ENCODE results near the gene ARHGAP28. TPM values are rescaled to one million over a fixed set of nuclear protein-coding genes. Genes with fewer than 3 reads are reported as not detected.

Gene ARHGAP28
- total RNA-seq, 1 donor from 2014 or later, result 2.2 TPM

DNA sequence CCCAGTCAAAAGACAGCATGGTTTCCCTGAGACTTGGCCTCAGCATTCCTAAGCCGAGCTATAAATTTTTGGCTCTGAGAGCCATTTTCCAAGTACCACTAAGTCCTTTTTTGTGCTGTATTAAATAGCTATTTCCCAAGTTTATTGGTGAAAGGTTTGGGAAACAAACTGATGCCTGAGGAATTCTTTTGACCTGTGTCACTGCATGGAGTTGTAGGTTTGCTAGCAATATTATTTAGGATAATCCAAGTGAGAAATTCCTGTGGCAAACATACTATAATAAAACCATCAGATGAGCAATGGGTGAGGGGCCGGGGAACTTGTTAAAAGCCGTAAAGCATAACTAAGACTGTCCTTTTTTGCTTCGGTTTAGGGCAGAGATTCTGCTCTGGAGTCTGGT, 28.4 kb downstream of the ARHGAP28 start:
- DNase-seq (ENCODE audit: low read depth), result no peak
- TF ChIP-seq, protein P1, sequence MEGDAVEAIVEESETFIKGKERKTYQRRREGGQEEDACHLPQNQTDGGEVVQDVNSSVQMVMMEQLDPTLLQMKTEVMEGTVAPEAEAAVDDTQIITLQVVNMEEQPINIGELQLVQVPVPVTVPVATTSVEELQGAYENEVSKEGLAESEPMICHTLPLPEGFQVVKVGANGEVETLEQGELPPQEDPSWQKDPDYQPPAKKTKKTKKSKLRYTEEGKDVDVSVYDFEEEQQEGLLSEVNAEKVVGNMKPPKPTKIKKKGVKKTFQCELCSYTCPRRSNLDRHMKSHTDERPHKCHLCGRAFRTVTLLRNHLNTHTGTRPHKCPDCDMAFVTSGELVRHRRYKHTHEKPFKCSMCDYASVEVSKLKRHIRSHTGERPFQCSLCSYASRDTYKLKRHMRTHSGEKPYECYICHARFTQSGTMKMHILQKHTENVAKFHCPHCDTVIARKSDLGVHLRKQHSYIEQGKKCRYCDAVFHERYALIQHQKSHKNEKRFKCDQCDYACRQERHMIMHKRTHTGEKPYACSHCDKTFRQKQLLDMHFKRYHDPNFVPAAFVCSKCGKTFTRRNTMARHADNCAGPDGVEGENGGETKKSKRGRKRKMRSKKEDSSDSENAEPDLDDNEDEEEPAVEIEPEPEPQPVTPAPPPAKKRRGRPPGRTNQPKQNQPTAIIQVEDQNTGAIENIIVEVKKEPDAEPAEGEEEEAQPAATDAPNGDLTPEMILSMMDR (conservative IDR thresholded peaks at IDR 0.05; ENCODE audit: low read depth, low read length), result no peak
- no peak overlapping the region for H3K4me3 ChIP-seq (ENCODE audit: low read depth, low read length)

DNA sequence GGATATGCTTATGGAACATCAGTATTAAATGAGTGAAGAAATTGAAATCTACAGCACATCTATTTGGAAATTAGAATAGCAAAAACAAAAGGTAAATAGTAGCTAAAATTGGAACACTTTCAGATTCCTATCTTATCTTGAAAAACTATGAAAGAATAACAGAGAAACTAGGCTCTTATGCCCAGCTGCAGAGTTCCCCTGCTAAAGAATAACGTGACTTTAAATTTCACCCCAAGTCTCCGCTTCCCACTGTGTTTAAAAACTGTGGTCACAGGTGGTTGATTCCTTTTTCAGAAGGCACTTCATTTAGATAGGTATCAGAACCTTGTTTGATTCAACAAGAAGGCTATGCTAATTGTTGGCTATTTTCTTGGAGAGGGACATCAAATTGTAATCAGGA, 30.1 kb downstream of the ARHGAP28 start:
- TF ChIP-seq, protein P1 (conservative IDR thresholded peaks at IDR 0.05; ENCODE audit: low read depth, low read length), result no peak
- H3K4me3 ChIP-seq (ENCODE audit: low read depth, low read length), result no peak overlapping the region
- DNase-seq (ENCODE audit: low read depth), result no peak

DNA sequence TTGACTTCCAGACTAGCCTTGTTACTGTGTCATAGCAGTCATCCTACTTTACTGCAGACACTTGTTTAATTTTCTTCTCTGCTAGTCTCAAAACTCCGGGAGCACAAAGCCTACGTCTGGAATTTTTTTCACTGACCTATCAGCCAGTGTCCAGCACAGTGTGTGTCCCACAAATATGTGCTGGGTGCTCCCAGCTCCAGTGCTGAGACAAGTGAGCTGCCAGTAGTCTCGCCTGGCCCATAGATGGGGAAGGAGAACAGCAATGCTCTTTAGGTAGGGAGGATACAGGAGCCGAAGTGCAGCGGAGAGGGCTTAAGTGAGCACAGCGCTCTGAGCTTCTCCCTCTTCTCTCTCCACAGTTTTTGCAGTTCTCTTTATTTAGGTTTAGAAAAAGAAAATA, 34.0 kb downstream of the ARHGAP28 start:
- TF ChIP-seq, protein P1 (conservative IDR thresholded peaks at IDR 0.05; ENCODE audit: low read depth, low read length), result no peak
- no peak overlapping the region for H3K4me3 ChIP-seq (ENCODE audit: low read depth, low read length)
- DNase-seq (ENCODE audit: low read depth), result no peak

DNA sequence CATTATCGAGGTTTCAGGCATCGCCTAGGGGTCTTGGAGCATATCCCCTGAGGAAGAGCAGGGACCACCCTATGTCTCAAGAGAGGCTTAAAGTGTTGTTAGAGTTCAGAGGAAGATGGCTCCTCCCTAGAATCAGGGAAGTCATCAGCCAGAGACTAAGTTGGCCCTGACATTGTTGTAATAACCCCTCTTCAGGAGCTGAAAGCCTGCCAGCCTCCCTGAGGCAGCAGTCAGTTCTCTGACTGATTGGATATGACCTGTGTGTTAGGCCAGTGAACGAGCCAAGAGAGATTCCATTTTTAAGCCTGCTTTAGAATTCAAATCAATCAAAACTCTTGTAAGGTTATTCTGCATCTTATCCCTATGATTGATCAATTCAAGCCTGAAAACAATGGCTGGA, 34.9 kb downstream of the ARHGAP28 start:
- H3K4me3 ChIP-seq (ENCODE audit: low read depth, low read length), result no peak overlapping the region
- TF ChIP-seq, protein P1 (conservative IDR thresholded peaks at IDR 0.05; ENCODE audit: low read depth, low read length), result no peak

DNA sequence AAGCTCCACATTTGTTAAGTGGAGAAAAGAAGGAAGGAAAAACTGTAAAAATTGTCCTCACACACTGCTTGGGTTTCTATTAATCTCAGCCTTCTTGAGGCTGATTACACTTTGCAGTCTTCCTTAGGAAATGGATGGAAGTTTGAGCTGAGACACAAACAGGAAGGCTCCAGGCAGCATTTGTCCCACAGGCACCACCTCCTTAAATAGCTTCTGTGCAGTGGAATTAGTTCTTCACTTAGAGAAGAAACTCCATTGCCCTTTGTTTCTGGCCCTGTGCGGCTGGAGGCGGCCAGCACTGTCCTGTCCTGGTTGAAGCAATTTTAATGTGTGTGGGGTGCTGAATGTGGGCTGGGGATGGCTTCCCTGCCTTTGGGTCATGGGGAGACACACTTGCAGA, 44.3 kb downstream of the ARHGAP28 start:
- H3K4me3 ChIP-seq (ENCODE audit: low read depth, low read length), result no peak overlapping the region
- TF ChIP-seq, protein P1 (conservative IDR thresholded peaks at IDR 0.05; ENCODE audit: low read depth, low read length), result no peak
- no peak for DNase-seq (ENCODE audit: low read depth)

More for the DNA sequence above, 34.9 kb downstream of the ARHGAP28 start:
- DNase-seq (ENCODE audit: low read depth), result no peak

DNA sequence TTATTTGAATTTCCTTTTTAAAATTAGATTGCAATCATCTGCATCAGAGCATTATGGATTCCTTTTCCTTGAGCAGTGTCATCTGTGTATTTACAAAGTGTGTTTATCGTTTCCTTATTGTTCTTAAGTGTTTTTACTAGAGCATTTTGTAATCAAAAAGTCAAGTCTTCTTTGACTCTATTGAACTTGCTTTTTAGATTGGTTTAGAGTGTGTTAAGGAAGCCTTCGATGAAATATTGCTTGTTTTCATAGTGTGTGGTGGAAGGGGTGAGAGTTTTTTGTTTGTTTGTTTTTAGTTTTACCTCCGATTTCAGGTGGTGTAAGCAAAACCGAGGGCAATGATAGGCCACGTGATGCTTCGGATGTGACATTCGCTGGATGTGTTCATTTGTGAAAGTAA, 45.7 kb downstream of the ARHGAP28 start:
- no peak for DNase-seq (ENCODE audit: low read depth)
- H3K4me3 ChIP-seq (ENCODE audit: low read depth, low read length), result no peak overlapping the region
- TF ChIP-seq, protein P1 (conservative IDR thresholded peaks at IDR 0.05; ENCODE audit: low read depth, low read length), result no peak

DNA sequence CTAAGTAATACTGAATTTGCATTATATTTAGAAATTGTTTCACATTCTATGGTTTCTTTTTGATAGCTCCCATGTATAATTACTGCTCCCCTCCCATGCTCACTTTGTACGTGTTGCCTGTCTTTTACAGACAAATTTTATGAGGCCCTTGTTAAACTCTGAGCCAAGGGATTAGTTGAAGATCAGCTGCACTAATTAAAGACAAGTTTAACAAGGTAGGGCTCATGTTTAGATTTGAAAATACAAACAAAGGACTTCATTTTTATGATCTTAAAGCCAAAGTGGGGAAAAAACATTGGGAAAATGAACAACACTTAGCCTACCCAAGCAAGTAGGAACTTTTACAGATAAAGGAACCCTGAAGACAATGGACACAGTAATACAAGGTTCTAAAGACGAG, 46.2 kb downstream of the ARHGAP28 start:
- TF ChIP-seq, protein P1 (conservative IDR thresholded peaks at IDR 0.05; ENCODE audit: low read depth, low read length), result no peak
- no peak overlapping the region for H3K4me3 ChIP-seq (ENCODE audit: low read depth, low read length)
- no peak for DNase-seq (ENCODE audit: low read depth)
